Dendritic cell treated with granulocyte-macrophage colony-stimulating factor and Interleukin-4, amounts not matched to agents 40 ng/mL and 50 ng/mL, for 4 days (primary cell): ENCODE data around the gene NPFF.
A peak's percentile ranks its signal among the peaks of the same experiment; 100 is the strongest.

Experiments used
- H3K27ac Mint-ChIP-seq: one replicate; pipeline ENCODE4 v1.8.0; 2022; ENCODE audit warnings: mild to moderate bottlenecking, mixed read lengths
- H3K27me3 Mint-ChIP-seq: one replicate; pipeline ENCODE4 v1.8.0; 2022; ENCODE audit warnings: mild to moderate bottlenecking, mixed read lengths
- H3K36me3 Mint-ChIP-seq: one replicate; pipeline ENCODE4 v1.8.0; 2022; ENCODE audit warnings: low read depth, mixed read lengths
- H3K4me1 Mint-ChIP-seq: one replicate; pipeline ENCODE4 v1.8.0; 2022; ENCODE audit warnings: low read depth, mixed read lengths
- H3K4me3 Mint-ChIP-seq: one replicate; pipeline ENCODE4 v1.8.0; 2022; ENCODE audit warnings: mild to moderate bottlenecking, moderate library complexity, mixed read lengths
- H3K9me3 Mint-ChIP-seq: one replicate; pipeline ENCODE4 v1.8.0; 2022; ENCODE audit warnings: mixed read lengths
- intact Hi-C: fragments of 100-400 bp; cut with micrococcal nuclease; formaldehyde crosslinking; loops from one replicate; pipeline ENCODE4 v1.15.0; 2022

Gene NPFF

DNA sequence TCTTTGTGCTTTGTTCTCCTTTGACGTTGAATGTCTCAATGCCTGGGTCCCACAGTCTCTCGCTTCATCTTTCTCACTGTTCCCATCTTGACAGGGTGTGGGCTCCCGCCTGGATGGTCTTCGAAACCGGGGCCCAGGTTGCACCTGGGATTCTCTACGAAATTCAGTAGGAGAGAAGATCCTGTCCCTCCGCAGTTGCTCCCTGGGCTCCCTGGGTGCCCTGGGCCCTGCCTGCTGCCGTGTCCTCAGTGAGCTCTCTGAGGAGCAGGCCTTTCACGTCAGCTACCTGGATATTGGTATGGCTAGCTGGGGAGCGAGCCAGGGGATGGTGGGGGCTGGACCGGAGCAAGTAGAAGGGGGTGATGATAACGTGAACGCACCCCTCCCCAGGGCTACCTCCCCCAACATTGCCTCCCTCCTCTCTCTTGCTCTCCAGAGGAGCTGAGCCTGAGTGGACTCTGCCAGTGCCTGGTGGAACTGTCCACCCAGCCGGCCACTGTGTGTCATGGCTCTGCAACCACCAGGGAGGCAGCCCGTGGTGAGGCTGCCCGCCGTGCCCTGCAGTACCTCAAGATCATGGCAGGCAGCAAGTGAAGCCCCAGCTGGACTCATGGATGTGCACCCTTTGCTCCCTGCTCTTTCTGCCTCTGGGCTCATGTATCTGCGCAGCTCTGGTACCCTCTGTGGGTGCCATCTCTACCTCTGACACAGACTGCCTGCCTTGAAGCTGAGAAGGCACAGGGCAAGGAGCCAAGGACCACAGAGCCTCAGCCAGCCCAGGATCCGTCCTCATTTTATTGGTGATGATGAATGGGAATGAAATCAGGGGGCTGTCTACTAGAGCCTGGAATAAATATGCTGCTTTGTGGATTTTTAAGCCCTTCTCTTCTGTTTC lies 1.5 kb downstream of the NPFF start:
- Mint-ChIP-seq H3K27ac (peak overlapping the region; percentile 69), H3K4me3 (no peak overlapping the region), H3K4me1 (peaks cover 41% of the 10 kb centered on the region), H3K9me3 (no peaks in the 10 kb centered on the region), H3K27me3 (no peaks in the 10 kb centered on the region), H3K36me3 (peaks cover 77% of the 10 kb centered on the region)
- intact Hi-C loops = loop anchor here (5.0 kb wide), 1 partner anchor 39 kb away; no protein-coding TSS in a partner anchor

DNA sequence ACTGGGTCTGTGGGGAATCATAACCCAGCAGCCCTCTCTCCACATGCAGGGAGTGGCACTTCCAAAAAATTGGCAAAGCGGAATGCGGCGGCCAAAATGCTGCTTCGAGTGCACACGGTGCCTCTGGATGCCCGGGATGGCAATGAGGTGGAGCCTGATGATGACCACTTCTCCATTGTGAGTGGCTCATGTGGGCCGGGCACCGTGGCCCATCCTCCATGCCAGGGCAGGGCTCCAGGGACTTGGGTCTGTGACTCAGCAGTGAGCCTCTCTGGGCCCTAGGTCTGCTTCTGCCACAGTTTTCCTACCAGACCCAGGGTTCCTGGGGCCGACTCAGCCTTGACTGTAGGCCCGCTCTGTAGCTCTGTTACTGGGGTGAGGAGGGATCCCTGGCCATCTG lies 2.2 kb downstream of the NPFF start:
- Mint-ChIP-seq H3K9me3 (no peaks in the 10 kb centered on the region), H3K4me3 (no peak overlapping the region), H3K27me3 (no peaks in the 10 kb centered on the region), H3K4me1 (peaks cover 43% of the 10 kb centered on the region), H3K36me3 (peaks cover 72% of the 10 kb centered on the region), H3K27ac (peak overlapping the region; percentile 69)
- intact Hi-C loops = loop anchor here (5.0 kb wide), 1 partner anchor 38 kb away; no protein-coding TSS in a partner anchor

DNA sequence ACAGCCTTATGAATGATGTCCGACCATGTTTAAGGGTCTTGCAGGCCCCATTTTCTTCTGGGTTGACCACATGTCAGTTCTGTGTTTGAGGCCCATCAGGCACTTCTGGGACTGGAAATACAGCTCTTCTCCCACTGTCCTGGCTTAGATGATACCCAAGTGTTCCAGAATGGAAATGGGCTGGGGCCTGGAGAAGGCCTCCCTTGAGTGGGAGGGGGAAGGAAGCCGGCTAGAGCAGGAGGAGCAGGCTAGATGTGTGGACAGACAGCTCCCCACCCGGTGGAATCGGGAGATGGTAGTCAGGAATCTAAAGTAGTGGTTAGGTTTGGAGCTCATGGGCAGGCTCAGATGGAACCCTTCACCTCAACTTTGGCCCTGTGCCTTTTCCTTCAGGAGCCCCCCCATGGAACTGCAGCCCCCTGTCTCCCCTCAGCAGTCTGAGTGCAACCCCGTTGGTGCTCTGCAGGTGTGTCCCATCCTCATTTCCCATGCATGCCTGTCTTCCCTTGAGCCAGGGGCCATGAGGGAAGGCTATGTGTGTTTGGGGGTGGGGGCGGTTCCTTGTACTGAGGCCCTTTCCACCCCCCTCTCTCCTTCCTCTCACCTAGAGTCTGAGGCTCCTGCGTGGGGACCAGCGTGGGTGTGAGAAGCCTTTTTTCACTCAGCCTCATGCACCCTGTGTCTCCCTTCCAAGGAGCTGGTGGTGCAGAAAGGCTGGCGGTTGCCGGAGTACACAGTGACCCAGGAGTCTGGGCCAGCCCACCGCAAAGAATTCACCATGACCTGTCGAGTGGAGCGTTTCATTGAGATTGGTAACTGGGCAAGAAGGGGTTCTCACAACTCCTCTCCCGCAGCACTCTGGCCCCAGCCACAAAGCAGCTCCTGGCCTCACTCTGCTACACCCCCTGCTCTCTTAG lies 3.0 kb downstream of the NPFF start:
- intact Hi-C loops = no loop called here
- H3K9me3 Mint-ChIP-seq = no peaks in the 10 kb centered on the region
- peak overlapping the region; percentile 69 for H3K27ac Mint-ChIP-seq
- peaks cover 48% of the 10 kb centered on the region for H3K4me1 Mint-ChIP-seq
- no peaks in the 10 kb centered on the region for H3K27me3 Mint-ChIP-seq
- no peak overlapping the region for H3K4me3 Mint-ChIP-seq
- H3K36me3 Mint-ChIP-seq = peaks cover 69% of the 10 kb centered on the region

DNA sequence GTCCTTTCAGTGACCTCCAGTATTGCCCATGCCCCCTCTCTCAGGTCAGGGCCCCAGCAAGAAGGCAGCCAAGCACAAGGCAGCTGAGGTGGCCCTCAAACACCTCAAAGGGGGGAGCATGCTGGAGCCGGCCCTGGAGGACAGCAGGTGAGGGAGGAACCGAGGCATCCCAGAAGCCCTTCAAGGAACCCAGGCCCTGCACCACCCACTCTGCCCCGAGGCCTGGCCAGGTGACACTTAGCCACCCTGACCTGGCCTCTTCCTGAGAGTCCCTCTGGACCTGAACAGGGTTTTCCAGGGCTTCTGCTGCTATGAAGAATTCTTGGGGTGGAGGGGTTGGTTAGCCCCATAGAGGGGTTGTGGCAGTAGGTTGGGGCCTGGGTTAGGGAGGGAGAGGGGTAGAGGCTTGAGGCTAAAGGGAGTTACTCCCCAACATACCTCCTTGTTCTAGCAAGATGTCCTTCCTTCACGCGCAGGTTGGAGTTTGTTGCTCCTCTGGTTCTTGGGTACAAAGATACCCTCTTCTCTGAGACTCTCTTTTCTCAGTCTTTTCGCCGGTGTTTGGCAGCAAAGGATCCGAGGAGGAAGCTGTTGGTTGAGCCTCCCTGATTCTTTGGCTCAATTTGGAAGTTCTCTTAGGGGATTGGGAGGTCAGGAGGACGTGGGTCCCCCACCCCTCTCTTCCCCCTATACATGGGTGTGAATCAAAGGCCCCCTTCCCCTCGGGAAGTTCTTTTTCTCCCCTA lies 4.1 kb downstream of the NPFF start:
- Mint-ChIP-seq H3K4me1 (peaks cover 59% of the 10 kb centered on the region), H3K4me3 (no peak overlapping the region), H3K9me3 (no peaks in the 10 kb centered on the region), H3K27ac (peak overlapping the region; percentile 47), H3K27me3 (no peaks in the 10 kb centered on the region), H3K36me3 (peaks cover 66% of the 10 kb centered on the region)
- intact Hi-C loops = no loop called here

DNA sequence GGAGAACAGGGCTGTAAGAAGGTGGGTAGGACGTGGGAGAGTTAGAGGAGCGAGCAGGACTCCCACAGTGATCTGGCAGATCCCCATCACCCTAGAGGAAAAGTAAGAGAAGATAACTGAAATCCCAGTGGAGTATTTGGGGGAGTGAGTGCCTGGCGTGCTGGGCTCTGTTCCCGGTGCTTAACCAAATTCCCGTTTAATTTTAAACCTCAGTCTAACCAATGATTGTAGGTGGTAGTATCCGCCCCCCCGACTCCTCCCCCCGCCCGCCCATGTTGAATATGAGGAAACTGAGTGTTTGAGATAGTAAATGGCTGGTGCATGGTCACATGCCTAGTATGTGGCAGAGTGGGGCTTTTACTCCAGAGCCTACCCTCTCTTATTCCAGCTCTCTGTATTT lies 5.0 kb downstream of the NPFF start:
- H3K4me3 Mint-ChIP-seq = peak overlapping the region; percentile 88
- H3K27ac Mint-ChIP-seq = peak overlapping the region; percentile 94
- peaks cover 68% of the 10 kb centered on the region for H3K4me1 Mint-ChIP-seq
- peaks cover 62% of the 10 kb centered on the region for H3K36me3 Mint-ChIP-seq
- H3K9me3 Mint-ChIP-seq = no peaks in the 10 kb centered on the region
- intact Hi-C loops = no loop called here
- no peaks in the 10 kb centered on the region for H3K27me3 Mint-ChIP-seq

DNA sequence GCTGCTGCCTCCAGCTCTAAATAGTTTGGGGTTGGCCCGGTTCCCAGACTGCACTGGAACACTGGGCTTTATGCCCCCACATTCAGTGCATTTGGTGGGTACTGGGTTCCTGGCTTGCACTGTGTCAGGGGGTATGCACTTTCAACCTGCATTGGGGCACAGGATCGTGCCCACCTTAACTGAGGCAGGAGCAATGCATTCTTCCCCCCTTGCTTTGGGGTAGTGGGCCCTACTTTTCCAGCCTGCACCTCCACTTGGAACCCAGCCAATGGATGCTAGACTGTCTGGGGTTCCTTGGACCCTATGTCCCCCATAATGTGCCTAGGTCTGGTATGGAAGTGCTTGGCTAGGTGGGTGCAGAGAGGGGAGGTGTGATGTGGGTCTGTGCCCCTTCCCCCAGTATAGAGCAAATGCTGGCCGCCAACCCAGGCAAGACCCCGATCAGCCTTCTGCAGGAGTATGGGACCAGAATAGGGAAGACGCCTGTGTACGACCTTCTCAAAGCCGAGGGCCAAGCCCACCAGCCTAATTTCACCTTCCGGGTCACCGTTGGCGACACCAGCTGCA lies 5.6 kb downstream of the NPFF start:
- H3K36me3 Mint-ChIP-seq = peaks cover 55% of the 10 kb centered on the region
- H3K27me3 Mint-ChIP-seq = no peaks in the 10 kb centered on the region
- no peaks in the 10 kb centered on the region for H3K9me3 Mint-ChIP-seq
- H3K4me1 Mint-ChIP-seq = peaks cover 74% of the 10 kb centered on the region
- H3K4me3 Mint-ChIP-seq = peak overlapping the region; percentile 88
- intact Hi-C loops = loop anchor here (2.0 kb wide), 2 partner anchors 49 to 181 kb away; partner anchors contain the start of genes AAAS and PCBP2
- H3K27ac Mint-ChIP-seq = peak overlapping the region; percentile 94

DNA sequence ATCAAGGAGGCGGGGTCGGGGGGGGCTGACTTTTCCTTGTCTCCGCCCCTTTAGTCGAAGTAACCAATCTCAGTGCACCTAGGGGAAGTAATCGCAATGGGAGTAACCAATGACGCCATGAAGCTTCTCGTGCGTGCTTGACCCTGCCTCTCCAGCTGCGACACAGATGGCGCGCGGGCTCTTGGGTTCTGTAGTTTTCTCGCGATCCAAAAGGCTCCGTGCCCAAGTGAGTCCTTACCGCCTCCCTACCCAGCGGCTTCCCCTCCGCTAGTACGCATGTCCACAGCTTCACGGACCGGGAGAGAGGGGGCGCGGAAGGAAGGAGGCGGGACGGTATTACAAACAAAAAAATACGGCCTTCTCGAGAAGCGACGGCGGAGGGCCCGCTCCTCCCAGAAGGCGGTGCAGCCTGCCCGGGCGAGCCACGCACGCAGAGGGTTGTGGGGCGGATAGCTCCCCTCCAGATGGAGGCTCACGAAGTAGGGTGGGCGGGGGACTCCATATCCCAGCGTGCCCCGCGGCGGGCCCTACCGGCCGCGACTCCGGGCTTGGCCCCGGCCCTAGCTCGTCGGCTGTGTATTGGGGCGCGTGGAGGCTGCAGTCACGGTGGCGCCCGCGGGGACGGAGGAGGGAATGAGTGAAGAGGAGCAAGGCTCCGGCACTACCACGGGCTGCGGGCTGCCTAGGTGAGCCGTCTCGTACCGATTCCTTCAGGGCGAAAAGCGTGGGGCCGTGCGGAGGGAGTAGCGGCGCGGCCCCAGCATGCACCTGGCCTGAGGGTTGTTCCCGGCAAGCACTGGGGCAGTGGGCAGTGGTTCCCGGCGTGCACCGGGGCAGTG lies 6.3 kb downstream of the NPFF start, which contains the start of gene TARBP2:
TSS of gene TARBP2 (plus strand) at position 508 of the 839 bp plus-strand sequence. CDS start at position 634, 126 bp downstream.
- no peaks in the 10 kb centered on the region for H3K27me3 Mint-ChIP-seq
- H3K36me3 Mint-ChIP-seq = peaks cover 48% of the 10 kb centered on the region
- peaks cover 80% of the 10 kb centered on the region for H3K4me1 Mint-ChIP-seq

DNA sequence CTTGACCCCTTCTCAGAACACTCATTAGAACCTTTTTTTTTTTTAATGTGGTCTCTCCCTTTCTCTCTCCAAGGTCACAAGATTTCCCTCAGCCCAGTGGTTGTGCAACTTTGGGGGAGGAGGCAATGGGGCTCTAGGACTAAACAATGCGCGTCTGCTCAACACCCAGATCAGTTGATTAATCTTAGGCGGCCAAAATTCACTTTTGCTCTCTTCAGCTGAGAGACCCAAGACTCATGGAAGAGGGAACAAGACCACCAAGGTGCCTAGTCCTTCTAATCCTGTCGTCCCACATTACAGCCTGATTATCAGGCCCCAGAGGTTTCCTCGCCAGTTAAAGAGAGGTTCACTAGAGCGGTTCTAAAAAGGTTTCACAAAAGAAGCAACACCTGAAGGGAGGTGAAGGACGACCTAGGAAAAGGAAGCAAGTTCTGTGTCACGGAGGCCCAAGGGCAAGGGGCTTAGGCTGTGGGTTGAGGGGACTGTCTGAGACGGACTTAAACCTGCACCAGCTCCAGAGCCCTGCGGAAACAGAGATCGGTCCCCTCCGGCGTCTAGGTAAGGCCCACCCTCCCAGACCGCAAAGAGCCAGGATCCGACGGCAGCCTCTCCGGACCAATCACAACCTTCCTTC lies 7.0 kb downstream of the NPFF start:
- Mint-ChIP-seq H3K27ac (peak overlapping the region; percentile 94), H3K4me1 (peaks cover 77% of the 10 kb centered on the region), H3K4me3 (peak overlapping the region; percentile 88), H3K9me3 (no peaks in the 10 kb centered on the region), H3K27me3 (no peaks in the 10 kb centered on the region), H3K36me3 (peaks cover 41% of the 10 kb centered on the region)
- intact Hi-C loops = loop anchor here (2.0 kb wide), 2 partner anchors 47 to 179 kb away; partner anchors contain the start of genes AAAS and PCBP2

More for the DNA sequence above, 6.3 kb downstream of the NPFF start, which contains the start of gene TARBP2:
- intact Hi-C loops = loop anchor here (2.0 kb wide), 2 partner anchors 48 to 180 kb away; partner anchors contain the start of genes AAAS and PCBP2
- Mint-ChIP-seq H3K9me3 (no peaks in the 10 kb centered on the region), H3K4me3 (peak within 1 kb of the TSS; percentile 88), H3K27ac (peak within 1 kb of the TSS; percentile 94)

DNA sequence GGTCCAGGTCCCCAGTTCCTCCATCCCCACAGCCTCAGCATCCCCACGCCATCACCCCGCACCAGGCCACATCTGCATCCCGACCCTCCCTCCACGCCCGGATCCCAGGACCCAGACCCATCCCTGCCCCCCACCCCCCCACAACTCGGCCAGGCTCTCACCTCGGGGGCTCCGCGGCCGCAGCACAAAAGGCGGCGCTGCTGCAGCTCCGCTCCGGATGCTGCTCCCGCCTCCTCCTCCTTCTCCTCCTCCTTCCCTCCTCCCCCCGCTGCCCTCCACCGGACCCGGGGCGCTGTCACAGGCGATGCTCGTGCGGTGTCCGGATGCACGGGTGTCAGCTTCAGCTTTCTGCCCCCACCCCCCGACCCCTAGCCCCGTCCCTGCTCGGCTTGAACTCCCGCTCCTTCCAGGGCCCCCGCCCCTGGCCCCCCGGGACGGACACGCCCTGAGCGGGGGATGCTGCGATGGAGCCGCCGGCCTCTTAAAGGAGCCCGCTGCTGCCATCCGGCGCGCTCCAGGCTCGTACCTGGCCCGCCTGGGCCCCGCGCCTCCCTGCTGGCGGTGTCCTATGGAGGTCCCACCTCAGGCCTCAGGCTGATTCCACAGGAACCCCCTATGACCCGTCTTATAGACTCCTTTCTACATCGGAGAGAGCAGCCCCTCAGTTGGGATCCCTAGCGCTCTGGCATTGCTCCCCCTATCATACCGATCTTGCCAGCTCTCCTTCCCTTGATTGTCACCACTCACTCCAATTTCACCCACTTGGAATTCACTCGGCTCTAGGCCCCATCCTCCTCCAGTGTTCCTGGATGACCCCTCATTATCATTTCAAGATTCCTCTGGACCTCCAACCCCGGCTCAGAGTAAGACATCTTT lies 7.8 kb downstream of the NPFF start, which contains the start of gene MAP3K12:
TSS of gene MAP3K12 (minus strand) at position 193 of the 876 bp plus-strand sequence. CDS start 12,067 bp downstream, outside the sequence.
- peaks cover 33% of the 10 kb centered on the region for H3K36me3 Mint-ChIP-seq
- H3K9me3 Mint-ChIP-seq = no peaks in the 10 kb centered on the region
- peak within 1 kb of the TSS; percentile 94 for H3K27ac Mint-ChIP-seq
- H3K27me3 Mint-ChIP-seq = no peaks in the 10 kb centered on the region
- intact Hi-C loops = loop anchor here (2.0 kb wide), 2 partner anchors 47 to 179 kb away; partner anchors contain the start of genes AAAS and PCBP2
- H3K4me1 Mint-ChIP-seq = peaks cover 70% of the 10 kb centered on the region
- H3K4me3 Mint-ChIP-seq = peak within 1 kb of the TSS; percentile 88

DNA sequence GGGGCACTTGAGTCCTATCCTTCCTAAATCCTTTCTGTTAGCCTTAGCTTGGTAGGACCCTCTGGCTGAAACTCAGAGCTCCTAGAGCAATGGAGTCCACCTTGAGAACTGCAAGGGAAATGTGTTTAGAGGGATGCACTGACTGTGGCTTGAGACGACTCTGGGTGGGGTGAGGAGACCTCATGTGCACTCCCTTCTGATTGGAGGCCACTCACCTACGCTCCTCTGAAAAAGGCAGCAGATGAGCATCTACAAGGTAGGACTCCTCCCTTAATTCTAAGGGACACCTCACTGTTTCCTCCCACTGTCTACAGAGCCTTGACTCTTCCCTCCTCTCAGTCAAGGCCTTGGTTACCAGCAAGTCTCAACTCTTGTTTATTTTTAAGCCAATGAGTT lies 9.1 kb downstream of the NPFF start:
- H3K27ac Mint-ChIP-seq = peak overlapping the region; percentile 94
- H3K4me3 Mint-ChIP-seq = peak overlapping the region; percentile 88
- intact Hi-C loops = no loop called here
- H3K36me3 Mint-ChIP-seq = peaks cover 23% of the 10 kb centered on the region
- no peaks in the 10 kb centered on the region for H3K27me3 Mint-ChIP-seq
- H3K4me1 Mint-ChIP-seq = peaks cover 72% of the 10 kb centered on the region
- H3K9me3 Mint-ChIP-seq = no peaks in the 10 kb centered on the region

DNA sequence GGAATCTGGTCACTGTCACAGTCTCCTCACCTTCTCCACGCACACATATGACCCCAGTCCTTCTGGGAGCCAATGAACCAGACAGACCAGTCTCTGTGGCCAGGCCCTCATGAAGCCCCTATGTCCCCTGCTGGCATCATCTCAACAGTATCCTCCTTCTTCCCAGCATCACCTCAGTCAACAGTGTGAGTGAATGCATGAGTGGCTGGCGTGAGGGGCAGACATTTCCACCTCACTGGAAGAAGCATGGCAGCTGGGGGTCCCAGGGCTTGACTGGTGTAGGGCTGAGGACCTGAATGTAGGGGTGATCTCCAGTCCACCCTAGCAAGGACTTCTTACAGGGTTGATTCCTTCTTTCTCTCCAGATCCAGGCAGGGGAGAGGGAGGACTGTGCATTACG lies 9.8 kb downstream of the NPFF start:
- no peak overlapping the region for H3K4me3 Mint-ChIP-seq
- H3K4me1 Mint-ChIP-seq = peaks cover 73% of the 10 kb centered on the region
- intact Hi-C loops = no loop called here
- peaks cover 25% of the 10 kb centered on the region for H3K36me3 Mint-ChIP-seq
- no peak overlapping the region for H3K27ac Mint-ChIP-seq
- no peaks in the 10 kb centered on the region for H3K27me3 Mint-ChIP-seq
- no peaks in the 10 kb centered on the region for H3K9me3 Mint-ChIP-seq
